GM21381 (cell line): Measurements from ENCODE around the gene SLC6A6.
A peak's percentile ranks its signal among the peaks of the same experiment; 100 is the strongest.
"Not testable (repeated sequence)": the region's sequence is repeated elsewhere in the genome, so short reads cannot be mapped to it uniquely, and the experiment has no call there.

Experiments
- ATAC-seq: cut with Tn5 transposase; IDR thresholded peaks from one replicate; pipeline ENCODE4 v1.9.1; 2021; ENCODE audit warnings: mild to moderate bottlenecking, moderate library complexity; ENCODE audit not compliant: unreplicated experiment

The SLC6A6 gene

DNA sequence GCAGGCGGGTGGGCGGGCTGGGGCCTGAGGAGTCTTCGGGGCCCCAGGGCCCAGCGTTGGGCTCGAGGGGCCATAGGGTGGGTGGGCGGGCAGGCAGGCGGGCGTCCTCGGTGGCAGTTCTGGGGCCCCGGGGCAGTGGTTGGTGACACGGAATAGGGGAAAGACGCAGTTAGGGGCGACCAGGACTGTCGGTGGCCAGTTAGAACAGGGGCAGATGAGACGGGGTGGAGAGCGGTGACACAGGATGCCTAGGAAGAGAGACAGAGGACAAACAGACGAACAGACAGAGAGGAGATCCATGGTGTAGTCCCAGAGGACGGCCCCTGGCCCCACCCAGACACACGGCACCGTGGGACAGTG is 101.3 kb downstream of the SLC6A6 start:
- ATAC-seq: no peak

DNA sequence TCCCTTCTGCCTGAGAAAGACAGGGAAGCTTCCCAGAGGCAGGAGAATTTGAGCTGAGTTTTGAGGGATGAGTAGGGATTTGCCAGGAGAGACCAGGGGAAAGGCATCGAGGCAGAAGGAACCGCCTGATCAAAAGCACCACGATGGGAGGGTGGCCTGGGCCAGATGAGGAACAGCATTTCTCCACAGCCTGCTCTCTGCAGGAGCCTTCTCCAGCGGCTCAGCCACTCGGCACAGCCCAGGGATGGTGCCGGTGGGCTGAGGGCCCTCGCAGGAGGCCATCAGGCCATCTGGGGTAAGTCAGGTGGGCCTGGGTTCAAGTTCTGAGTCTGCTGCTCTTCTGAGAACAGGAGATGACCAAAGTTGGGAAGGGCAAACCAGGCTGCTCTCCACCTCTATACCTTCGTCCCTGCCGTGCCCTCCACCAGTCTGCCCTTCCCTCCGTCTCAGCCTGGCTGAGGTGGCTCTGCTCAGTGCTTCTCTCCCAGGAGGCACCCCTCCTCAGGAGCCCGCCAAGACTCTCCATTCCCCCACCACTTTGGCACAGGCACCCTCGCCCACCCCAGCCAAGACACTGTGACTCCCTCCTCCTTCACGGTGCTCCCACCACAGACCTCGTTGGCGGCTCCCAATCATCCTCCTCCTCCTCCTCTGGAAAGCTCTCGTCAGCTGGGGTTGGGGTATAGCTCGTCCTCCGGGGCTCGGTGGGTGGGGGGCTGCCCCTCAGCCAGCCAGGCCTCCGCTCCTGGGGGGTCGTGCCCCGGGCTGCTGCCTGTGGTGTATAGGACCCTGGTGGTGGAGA is 102.8 kb downstream of the SLC6A6 start:
- ATAC-seq: no peak

DNA sequence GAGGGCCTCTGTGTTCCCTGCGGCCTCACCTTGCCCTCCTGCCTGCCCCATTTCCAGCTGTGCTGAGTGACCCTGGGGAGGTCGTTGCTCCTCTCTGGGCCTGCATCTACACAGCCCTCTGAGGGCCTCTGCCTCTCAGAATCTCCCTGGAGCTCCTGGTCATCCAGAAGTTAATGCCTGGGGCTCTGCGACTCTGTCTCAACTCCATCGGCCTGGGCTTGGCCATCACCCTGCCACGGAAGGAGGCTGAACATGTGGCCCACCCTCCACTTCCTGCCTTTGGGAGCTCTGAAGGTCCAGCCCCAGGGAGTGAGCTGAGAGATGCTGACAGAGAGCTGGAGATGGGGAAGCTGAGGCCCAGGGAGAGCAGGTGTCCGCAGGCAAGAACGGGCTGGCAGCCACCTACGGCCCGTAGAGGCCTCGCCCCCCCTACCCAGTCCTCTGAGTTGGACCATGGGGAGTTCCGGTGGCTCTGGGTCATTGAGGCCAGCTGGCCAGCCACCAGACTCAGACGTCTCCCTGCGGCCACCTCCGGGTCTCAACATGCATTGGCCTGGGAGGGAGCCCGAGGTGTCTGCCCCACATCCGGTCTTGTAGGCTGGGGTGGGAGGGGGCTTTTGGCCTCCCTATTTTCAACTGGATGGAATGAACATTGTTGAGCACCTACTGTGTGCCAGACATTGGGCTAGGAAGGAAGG is 103.5 kb downstream of the SLC6A6 start:
- ATAC-seq: no peak

DNA sequence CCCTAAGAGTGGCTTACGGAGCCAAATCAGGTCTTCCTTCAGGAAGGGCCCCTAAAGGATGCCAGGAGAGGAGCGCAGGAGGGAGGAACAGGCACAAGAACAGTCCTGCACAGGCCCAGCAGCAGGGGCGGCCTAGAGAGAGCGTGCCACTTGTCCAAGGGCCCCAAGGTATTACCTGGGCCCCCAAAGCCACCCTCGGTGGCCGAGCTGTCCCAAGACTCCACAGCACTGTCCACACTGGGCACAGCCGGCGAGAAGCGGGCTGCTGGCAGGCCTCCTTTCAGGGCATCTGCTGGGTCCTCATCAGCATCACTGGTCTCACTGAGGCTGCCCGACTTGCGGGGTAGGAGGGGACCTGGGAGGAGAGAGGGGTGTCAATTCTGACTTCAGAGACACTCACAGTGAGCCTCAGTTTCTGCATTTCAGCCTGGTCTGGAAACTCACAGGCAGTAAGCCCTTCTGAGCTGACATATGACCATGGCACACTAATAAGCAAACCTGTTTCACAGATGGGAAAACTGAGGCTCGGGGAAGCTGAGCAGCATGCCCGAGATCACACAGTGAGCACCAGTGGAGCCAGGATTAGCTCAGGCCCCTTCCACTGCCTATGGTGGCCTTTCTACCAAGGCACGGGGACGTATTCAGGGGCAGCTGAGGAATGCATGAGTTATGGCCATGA is 104.4 kb downstream of the SLC6A6 start:
- ATAC-seq: no peak

DNA sequence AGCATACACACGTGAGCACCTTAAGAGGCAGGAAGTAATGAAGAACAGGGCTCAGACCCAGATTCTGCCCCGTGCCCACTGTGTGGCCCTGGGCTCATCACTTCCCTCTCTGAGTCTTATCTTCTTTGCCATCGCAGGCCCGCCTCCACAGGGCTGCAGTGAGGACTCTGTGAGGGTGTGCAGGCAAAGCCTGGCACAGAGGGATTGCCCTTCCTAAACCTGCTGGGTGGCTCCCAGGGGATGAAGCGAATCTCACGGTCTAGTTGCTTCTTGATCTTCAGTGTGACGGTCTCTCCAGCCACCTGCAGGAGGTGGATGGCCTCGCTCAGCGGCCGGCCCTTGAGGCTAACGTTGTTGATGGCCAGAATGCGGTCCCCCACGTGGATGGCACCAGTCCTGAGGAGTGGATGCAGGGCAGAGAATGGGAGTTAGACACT is 104.9 kb downstream of the SLC6A6 start:
- ATAC-seq: no peak

DNA sequence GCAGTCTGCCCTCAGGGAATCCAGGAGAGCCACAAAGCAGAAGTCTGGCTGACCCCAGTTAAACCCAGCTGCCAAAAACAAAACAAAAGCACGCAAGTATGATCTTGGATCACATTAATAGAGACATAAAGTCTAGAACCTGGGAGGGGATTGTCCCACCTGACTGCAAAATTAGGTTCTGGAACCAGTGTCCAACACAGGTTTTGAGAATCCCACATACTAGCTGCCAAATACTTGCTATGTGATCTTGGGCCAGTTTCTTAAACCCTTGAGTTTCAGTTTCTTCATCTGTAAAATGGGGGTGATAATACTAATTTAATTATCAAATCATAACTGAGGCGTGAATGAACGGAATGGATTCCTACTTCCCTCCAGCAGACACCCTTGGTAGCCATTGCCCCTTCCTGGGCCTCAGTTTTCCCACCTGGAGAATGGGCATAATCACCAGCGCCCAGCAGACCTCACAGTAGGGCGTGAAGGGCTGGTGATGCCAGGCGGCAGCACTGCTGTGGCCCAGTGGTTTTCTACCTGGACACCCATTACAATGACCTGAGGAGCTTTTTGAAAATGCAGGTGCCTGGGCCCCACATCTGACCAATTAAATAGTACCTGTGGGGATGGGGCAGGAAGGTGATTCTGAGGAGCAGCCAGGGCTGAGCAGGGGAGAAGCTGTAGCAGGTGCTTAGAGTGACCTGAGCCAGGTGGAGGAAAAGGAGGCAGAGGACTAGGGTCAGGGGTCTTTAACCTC is 105.5 kb downstream of the SLC6A6 start:
- ATAC-seq: no peak

DNA sequence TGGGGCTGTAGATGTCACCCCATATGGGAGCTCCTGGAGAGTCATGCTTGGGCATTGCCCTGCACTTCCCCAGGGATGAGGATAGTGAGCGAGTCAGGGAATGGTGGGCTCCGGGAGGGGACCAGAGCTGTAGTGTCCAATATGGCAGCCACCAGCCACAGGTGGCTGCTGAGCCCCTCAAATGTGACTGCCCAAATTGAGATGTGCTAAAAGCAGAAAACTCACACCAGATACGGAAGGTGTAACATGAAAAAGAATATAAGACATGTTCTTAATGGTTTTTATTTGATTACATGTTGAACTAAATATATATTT is 106.1 kb downstream of the SLC6A6 start:
- no peak for ATAC-seq

DNA sequence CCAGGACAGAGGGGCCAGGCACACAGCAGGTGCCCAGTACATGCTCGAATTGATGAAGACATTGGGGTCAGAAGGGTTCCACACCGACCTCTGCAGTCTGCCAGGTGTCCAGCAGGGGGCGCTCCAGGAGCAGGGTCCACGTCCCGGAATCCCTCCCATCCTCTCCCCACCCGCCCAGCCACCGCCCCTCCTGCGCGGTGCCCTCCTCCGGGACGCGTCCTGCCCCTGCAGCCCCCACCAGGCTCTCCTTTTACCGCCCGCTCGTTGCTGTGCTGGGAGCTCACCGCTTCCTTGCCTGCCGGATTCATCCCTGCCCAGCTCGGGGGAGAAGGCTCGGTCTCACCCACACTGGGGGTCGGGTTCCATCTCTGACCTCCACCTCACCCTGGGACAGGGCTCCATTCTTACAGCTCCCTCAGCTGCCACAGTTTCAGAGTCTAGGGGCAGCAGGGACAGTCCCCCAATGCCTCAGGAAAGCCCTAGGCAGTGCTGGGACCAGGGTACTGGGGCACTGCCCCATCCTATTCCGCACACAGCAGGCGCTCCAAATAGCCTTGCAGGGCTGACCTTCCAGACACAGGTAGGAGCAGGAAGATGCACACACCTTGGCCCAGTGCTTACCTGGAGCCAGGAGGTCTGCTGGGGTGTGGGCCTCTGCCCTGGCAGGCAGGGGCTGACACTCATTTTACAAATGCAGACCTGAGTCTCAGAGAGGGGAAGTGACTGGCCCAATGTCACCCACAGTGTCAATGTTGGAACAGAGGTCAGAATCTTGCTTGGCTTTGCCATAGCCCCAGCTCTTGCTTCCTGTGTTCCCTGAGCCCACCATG is 106.8 kb downstream of the SLC6A6 start:
- ATAC-seq: peak; percentile 55

DNA sequence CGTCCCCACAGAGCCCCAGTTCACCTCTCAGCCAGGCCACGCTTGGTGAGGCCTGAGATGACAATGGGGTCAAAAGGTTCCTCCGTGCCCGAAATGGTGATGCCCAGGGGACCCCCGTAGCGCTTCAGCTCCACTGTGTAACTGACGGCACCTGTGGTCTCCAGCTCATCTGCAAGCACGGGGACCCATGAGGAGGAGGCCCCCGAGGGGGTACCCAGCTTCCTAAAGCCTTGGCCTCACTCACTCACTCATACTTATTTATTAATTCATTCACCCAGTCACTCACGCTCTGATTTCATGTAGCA is 107.3 kb downstream of the SLC6A6 start:
- no peak for ATAC-seq

DNA sequence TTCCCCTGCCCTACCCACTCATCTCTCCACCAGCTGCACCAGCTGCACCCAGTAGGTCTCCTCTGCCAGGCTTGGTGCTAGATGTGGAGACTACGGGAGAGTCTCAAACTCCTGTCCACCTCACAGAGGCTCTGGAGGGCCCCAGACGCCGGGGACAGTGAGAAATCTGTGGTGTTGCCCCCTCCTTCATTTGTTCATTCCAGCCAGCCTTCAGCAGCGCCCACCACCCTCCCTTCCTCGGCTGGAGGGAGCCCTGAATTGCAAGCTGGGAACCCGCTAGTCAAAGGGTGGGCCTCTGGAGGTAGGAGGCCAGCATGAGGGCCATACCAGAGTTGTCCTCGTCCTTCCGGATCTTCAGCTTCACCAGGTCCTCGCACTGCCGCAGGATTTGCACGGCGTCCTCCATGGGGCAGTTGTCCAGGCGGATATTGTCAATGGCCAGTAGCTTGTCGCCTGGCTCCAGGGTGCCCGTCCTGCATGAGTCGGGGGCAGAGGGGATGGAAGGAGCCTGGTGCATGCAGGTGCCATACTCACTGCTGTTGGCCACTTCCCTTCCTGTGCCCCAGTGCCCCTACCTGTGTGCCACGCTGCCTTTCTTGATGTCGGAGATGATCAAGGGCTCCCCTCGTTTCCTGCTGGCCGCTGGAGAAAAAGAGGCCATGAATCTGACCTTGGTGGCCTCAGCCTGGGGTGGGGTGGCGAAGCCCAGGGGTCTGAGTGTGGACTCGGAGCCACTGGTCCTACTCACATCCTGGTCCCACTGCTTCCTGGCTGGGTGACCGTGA is 108.6 kb downstream of the SLC6A6 start:
- no peak for ATAC-seq

DNA sequence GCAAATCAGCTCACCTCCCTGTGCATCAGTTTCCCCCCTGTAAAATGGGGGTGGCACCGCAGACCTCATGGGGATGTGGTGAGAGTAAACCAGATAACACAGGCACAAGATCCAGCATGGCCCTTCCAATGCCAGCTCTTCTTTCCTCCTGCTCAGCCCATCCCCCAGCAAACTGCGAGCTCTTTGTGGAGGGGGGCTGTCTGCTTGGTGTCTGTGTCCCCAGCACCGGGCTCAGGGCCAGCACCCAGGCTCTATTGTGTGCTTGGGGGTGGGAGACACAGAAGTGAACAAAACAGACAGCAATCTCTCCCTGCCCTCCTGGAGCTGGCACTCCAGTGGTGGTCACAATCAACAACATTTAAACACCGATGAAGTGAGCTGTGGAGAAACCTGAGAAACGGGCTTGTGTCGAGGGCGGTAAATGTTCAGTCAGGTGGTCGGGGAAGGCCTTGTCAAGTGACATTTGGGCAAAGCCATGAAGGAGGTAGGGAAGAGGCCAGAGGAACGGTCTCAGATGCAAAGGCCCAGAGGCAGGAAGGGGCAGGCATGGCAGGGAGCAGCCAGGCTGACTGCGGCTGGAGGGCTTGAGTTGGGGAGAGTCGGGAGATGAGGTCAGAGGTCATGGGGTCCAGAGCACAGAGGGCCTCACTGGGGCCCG is 109.3 kb downstream of the SLC6A6 start:
- no peak for ATAC-seq

DNA sequence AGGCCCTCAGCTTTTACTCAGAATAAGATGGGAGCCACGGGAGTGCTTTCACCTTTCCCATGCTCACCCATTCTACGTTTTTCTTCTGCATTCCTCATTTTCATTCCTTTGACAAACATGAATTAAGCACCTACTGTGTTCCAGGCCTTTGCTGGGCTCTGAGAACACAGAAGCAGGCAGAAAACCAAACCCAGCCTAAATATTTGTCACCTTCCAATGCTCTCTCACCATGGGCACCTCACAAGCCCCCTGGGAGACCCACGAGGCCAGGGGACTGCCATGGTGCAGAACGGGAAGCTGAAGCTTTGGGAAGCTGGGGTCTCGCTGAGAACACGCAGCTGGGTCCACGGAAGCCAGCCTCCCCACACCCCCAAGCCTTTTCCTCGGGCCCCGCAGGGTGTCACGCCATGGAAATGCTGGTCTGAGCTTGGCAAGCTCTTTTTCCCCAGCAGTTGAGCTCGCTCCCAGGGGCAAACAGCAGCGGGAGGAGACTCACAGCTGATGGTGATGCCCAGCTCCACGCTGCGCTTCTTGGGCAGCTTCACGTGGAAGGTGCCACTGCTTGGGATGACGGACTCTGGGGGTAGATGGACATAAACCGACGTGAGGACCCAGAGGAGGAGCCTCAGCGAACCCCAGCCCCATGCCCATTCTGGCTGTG is 110.0 kb downstream of the SLC6A6 start:
- no peak for ATAC-seq

DNA sequence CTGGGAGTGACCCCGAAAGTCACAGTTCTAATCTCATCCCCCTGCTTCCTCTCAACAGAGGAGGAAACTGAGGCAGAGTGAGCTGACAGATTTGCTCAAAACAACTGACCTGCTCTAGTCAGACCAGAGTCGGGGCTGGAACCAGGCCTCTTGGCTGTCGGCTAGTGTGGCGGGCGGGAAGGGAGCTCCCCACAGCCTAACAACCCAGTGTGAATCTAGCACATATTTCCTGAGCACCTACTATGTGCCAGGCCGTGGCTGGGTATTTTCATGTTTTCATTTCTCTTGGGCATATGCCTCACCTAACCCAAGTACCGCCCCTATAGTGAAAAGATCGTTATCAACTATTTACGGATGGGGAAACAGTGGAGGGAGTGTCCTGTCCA is 110.5 kb downstream of the SLC6A6 start:
- no peak for ATAC-seq

DNA sequence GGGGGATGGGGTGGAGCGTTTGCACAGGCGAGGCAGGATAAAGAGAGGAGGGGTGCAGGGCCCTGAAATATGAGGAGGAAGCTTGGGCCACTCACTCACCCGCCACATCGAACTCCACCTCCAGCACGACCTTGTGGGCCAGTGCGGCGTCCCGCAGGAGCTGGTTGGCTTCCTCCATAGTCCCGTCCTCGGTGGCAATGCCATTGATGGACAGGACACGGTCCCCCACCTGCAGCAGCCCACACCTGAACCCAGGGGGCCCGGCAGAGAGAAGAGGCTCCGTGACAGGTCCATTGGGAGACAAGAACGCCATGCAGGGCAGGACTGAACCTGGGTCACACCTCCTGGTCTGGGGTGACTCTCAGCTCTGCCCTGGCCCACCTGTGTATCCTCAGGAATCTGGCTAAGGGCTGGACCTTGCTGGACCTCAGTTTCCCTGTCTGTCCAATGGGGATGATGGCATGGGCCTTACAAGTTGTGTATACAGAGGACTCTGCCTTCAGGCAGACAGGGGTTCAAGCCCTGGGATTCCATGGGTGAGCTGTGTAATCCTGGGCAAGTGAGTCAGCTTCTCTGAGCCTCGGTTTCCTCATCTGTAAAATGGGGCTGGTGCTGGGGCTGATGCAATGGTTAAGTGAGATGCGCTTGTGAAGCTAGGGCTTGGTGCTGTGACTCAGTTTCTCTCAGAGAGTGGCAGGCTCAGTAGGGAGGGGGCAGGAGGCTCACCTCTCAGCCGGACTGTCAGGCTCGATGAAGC is 111.3 kb downstream of the SLC6A6 start:
- no peak for ATAC-seq

DNA sequence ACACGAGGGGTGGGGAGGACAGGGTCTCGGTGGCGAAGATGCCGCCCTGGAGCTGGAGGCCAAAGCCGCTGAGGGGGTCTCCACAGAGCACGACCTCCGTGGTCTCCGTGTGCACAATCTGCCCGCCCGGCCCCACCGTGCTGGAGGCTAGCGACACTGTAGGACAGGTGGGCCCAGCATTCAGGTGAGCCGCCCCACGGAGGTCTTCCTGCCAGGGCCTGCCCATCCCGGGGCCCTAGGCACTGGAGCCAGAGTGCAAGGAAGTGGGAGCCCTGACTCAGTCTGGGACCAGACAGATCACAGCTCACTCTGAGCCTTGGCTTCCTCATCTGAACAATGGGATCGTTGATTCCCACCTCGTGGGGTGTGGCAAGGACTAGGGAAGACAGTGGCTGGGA is 111.9 kb downstream of the SLC6A6 start:
- ATAC-seq: no peak

DNA sequence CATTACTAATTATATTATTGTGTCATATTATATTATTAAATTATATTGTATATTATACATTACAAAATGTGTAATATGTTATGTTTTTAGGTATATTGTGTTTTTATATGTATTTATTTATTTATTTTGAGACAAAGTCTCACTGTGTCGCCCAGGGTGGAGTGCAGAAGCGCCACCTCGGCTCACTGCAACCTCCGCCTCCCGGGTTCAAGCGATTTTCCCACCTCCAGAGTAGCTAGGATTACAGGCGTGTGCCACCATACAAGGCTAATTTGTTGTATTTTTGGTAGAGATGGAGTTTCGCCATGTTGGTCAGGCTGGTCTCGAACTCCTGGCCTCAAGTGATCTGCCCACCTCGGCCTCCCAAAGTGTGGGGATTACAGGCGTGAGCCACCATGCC is 113.1 kb downstream of the SLC6A6 start:
- ATAC-seq: not testable (repeated sequence)

DNA sequence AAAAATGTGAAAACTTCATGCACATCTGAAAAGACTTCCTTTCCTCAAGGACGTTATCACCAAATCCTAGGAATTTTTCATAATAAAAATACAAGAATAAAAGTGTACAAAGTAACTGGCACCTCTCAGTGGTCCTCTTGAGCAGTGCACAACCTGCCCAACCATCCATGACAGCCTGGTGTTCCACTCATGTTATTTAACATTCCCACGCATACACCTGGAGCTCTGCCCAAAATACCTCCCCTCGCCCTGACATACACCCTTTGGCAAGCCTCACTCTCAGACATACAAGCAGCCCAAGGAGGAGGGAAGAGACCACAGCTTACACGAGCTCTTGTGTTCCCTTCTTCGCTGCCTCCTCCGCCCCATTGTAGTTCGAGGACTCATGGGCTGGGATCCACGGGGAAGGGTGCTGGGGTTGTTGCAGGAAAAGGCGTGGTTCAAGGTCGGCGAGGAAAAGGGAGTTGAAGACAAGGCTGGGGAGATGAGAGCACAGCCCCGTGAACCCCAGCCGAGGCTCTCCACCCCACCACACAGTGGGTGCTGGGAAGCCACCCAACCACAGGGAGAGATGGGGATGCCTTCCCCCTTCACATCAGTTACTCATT is 114.4 kb downstream of the SLC6A6 start:
- no peak for ATAC-seq
